HG02610 (cell line): ENCODE data around the gene SPINT1.
"Not testable (repeated sequence)": the region's sequence is repeated elsewhere in the genome, so short reads cannot be mapped to it uniquely, and the experiment has no call there.

Experiments
- ATAC-seq: cut with Tn5 transposase; IDR thresholded peaks from one replicate; pipeline ENCODE4 v1.9.1; 2021; ENCODE audit warnings: mild to moderate bottlenecking, moderate library complexity; ENCODE audit not compliant: unreplicated experiment

Gene SPINT1

GRCh38 chr15:40857601-40858341 is 13.9 kb downstream of the SPINT1 start:
- ATAC-seq, result peak; percentile 60

GRCh38 chr15:40858706-40859105 is 14.9 kb downstream of the SPINT1 start:
- no peak for ATAC-seq

GRCh38 chr15:40859206-40859851 is 15.5 kb downstream of the SPINT1 start:
- ATAC-seq, result no peak

- not testable (repeated sequence) for ATAC-seq
Observed at GRCh38 chr15:40861147-40861546, 17.3 kb downstream of the SPINT1 start.

GRCh38 chr15:40863660-40864270 is 19.9 kb downstream of the SPINT1 start:
- no peak for ATAC-seq

GRCh38 chr15:40867199-40867598 is 23.4 kb downstream of the SPINT1 start:
- ATAC-seq, result no peak

GRCh38 chr15:40869686-40870085 is 25.8 kb downstream of the SPINT1 start:
- ATAC-seq, result no peak

GRCh38 chr15:40870716-40871115 is 26.9 kb downstream of the SPINT1 start:
- no peak for ATAC-seq

GRCh38 chr15:40871749-40872617 is 28.1 kb downstream of the SPINT1 start:
- ATAC-seq, result peak; percentile 42

GRCh38 chr15:40872791-40873693 is 29.2 kb downstream of the SPINT1 start:
- ATAC-seq, result no peak

GRCh38 chr15:40873694-40874561 is 30.1 kb downstream of the SPINT1 start, which contains the start of gene RHOV:
TSS of gene RHOV (minus strand) at chr15:40874234. CDS start at chr15:40874139, 95 bp downstream.
- ATAC-seq, result peak; percentile 56

- ATAC-seq, result no peak
Observed at GRCh38 chr15:40875991-40876730, 32.3 kb downstream of the SPINT1 start.

GRCh38 chr15:40877694-40878093 is 33.8 kb downstream of the SPINT1 start:
- ATAC-seq, result no peak

- ATAC-seq, result peak; percentile 59
Observed at GRCh38 chr15:40878785-40879184, 34.9 kb downstream of the SPINT1 start.

- peak; percentile 50 for ATAC-seq
Observed at GRCh38 chr15:40879609-40880008, 35.8 kb downstream of the SPINT1 start.

GRCh38 chr15:40881351-40881750 is 37.5 kb downstream of the SPINT1 start:
- no peak for ATAC-seq

GRCh38 chr15:40886586-40886985 is 42.7 kb downstream of the SPINT1 start:
- ATAC-seq, result no peak

- no peak for ATAC-seq
Observed at GRCh38 chr15:40889112-40889511, 45.3 kb downstream of the SPINT1 start.
